GM12878 (cell line): Measurements from ENCODE around the gene SYNPR. TPM values are rescaled to one million over a fixed set of nuclear protein-coding genes. Genes with fewer than 3 reads are reported as not detected.

Experiments used
- ATAC-seq: fragments of 200-7000 bp; cut with Tn5 transposase; 3 replicates; pipeline ENCODE4 v1.9.1; 2020; ENCODE audit warnings: mild to moderate bottlenecking, moderate library complexity
- BruUV-seq: library from RNA; stranded (reverse); fragments of 400-500 nt; replicated peaks from 2 replicates; lab custom pipeline; 2021; lab: Mats Ljungman, UMichigan
- CTCF ChIA-PET: fragments of 300-600 bp; sonication (Branson Sonifier 250); formaldehyde crosslinking; extraction: SDS; loops from one replicate; lab custom pipeline; 2021; ENCODE audit warnings: inconsistent platforms; lab: Yijun Ruan, JAX
- POLR2A ChIA-PET: fragments of 350-600 bp; formaldehyde crosslinking; extraction: SDS; loops from one replicate; lab custom pipeline; 2021; ENCODE audit warnings: inconsistent platforms; lab: Charles Lee
- RAD21 ChIA-PET: fragments of 300-600 bp; sonication (Branson Sonifier 250); formaldehyde crosslinking; loops from one replicate; lab custom pipeline; 2023; ENCODE audit warnings: antibody characterized with exemption; ENCODE audit not compliant: unreplicated experiment; lab: Charles Lee
- SMC1A ChIA-PET: fragments of 300-600 bp; sonication (Branson Sonifier 250); formaldehyde crosslinking; loops from one replicate; lab custom pipeline; 2023; ENCODE audit not compliant: unreplicated experiment, uncharacterized antibody; lab: Charles Lee
- DNase-seq: peaks from one replicate; pipeline ENCODE4 v3.0.0-alpha.2; 2011; ENCODE audit warnings: low read depth, low spot score
- FAIRE-seq: peaks from 3 replicates; lab custom pipeline; 2011; peaks lifted over from hg19 to GRCh38; lab: Jason Lieb, UNC
- H2AFZ ChIP-seq: 2 replicates; pipeline ENCODE4 v1.6.0; 2011; ENCODE audit warnings: low read depth, low read length, control low read depth; ENCODE audit not compliant: control insufficient read depth
- H3K27ac ChIP-seq: 2 replicates; pipeline ENCODE4 v1.5.1; 2011; ENCODE audit warnings: control low read depth; ENCODE audit not compliant: control insufficient read depth, insufficient read depth
- H3K27me3 ChIP-seq, 2 experiments: replicated peaks in 1 of 2; 2 replicates each; pipeline versions ENCODE4 v1.6.0 to v1.6.1; 2011; ENCODE audit warnings: low read length in 1 of 2; ENCODE audit not compliant: control insufficient read depth in 2 of 2, insufficient read depth in 2 of 2
- H3K36me3 ChIP-seq, 2 experiments: 2 replicates each; pipeline ENCODE4 v1.5.1; 2011; ENCODE audit warnings: low read length in 1 of 2; ENCODE audit not compliant: control insufficient read depth in 2 of 2, insufficient read depth in 2 of 2
- H3K4me1 ChIP-seq: 2 replicates; pipeline ENCODE4 v1.6.1; 2011; ENCODE audit warnings: mild to moderate bottlenecking, low read length, moderate library complexity, mixed read lengths; ENCODE audit not compliant: control insufficient read depth, insufficient read depth
- H3K4me2 ChIP-seq: 2 replicates; pipeline ENCODE4 v1.6.0; 2011; ENCODE audit warnings: control low read depth; ENCODE audit not compliant: control insufficient read depth, insufficient read depth
- H3K4me3 ChIP-seq: fragments of 200-600 bp; sonication (generic); 2 replicates; pipeline ENCODE4 v1.5.1; 2016
- H3K79me2 ChIP-seq: 2 replicates; pipeline ENCODE4 v1.6.0; 2011; ENCODE audit warnings: low read length; ENCODE audit not compliant: control insufficient read depth, insufficient read depth
- H3K9ac ChIP-seq: 2 replicates; pipeline ENCODE4 v1.8.0; 2011; ENCODE audit warnings: low read length, control low read depth, mixed read lengths; ENCODE audit not compliant: control insufficient read depth, insufficient read depth
- H3K9me3 ChIP-seq: replicated peaks from 3 replicates; pipeline ENCODE4 v1.5.1; 2011; ENCODE audit warnings: mild to moderate bottlenecking, low read length; ENCODE audit not compliant: control insufficient read depth, insufficient read depth
- H4K20me1 ChIP-seq: 2 replicates; pipeline ENCODE4 v1.6.0; 2011; ENCODE audit not compliant: control insufficient read depth, insufficient read depth
- BMI1 ChIP-seq: fragments of 450-650 bp; IDR thresholded peaks from 2 replicates; pipeline ENCODE4 v1.6.1; 2016; ENCODE audit warnings: mild to moderate bottlenecking, moderate library complexity, borderline replicate concordance
- CBX3 ChIP-seq: fragments of 200-600 bp; sonication (generic); IDR thresholded peaks from 2 replicates; pipeline ENCODE4 v1.6.1; 2016; ENCODE audit warnings: low read depth, borderline replicate concordance
- NR2C1 ChIP-seq: fragments of 450-650 bp; IDR thresholded peaks from 2 replicates; pipeline ENCODE4 v1.6.1; 2017; ENCODE audit warnings: antibody characterized with exemption, mild to moderate bottlenecking, moderate library complexity
- POLR2A ChIP-seq: IDR thresholded peaks from 2 replicates; pipeline ENCODE4 v1.6.1; 2011; ENCODE audit warnings: low read depth, mild to moderate bottlenecking, low read length
- RAD51 ChIP-seq: fragments of 450-650 bp; IDR thresholded peaks from 2 replicates; pipeline ENCODE4 v1.6.1; 2016; ENCODE audit warnings: moderate library complexity, mild to moderate bottlenecking, inconsistent platforms
- SMC3 ChIP-seq: IDR thresholded peaks from 2 replicates; pipeline ENCODE4 v1.6.1; 2011; ENCODE audit warnings: low read length, improper control_type of control experiment, borderline replicate concordance
- TCF3 ChIP-seq: IDR thresholded peaks from 2 replicates; pipeline ENCODE4 v1.6.1; 2012; ENCODE audit warnings: low read depth, mild to moderate bottlenecking, low read length, borderline replicate concordance; ENCODE audit not compliant: insufficient read depth
- WGBS: methylation state at CpG from one replicate; pipeline ENCODE4 v1.1.6; 2016; ENCODE audit warnings: low lambda C conversion rate; ENCODE audit not compliant: insufficient replicate concordance, insufficient coverage; ENCODE audit errors: missing lambda C conversion rate; 5-methylcytosine and 5-hydroxymethylcytosine counted together
- in situ Hi-C: fragments of 300-500 bp; cut with MboI; formaldehyde crosslinking; loops from 9 replicates; pipeline ENCODE4 v1.14.3; 2018; ENCODE audit warnings: mixed read lengths
- intact Hi-C: fragments of 100-400 bp; cut with micrococcal nuclease; formaldehyde crosslinking; loops from one replicate; pipeline ENCODE4 v1.14.2; 2022; ENCODE audit not compliant: unreplicated experiment
- polyA plus RNA-seq, 11 experiments: library from polyadenylated mRNA; depleted of rRNA in 4 of 11; unstranded in 6 of 11; stranded (reverse) in 5 of 11; fragments of >200 nt; fragmentation: Nextera tagmentation in 4 of 11; fragmentation: Illumina TruSeq in 1 of 11; extraction: Ambion mirVana in 4 of 11; extraction: Trizol in 1 of 11; gene quantifications; 1 replicate in 1 of 11; 2 replicates in 10 of 11; pipeline versions ENCODE4 v1.2.1 to v1.2.3, GENCODE V29; 2011 to 2016; ENCODE audit warnings: inconsistent platforms in 2 of 11, missing spikeins in 2 of 11, low read depth in 1 of 11
- total RNA-seq, 4 experiments: library from RNA; depleted of rRNA in 3 of 4; stranded (reverse); fragments of >200 nt in 3 of 4; fragmentation: Illumina TruSeq in 1 of 4; extraction: Trizol in 1 of 4; gene quantifications; 2 replicates each; pipeline versions ENCODE4 v1.2.1 to v1.2.3, GENCODE V29; 2013 to 2021
- TF ChIP-seq, protein P1 (sequence below): IDR thresholded peaks from 2 replicates; pipeline ENCODE4 v1.6.1; 2011; ENCODE audit warnings: mild to moderate bottlenecking, low read depth, low read length, moderate library complexity; ENCODE audit not compliant: insufficient replicate concordance
- TF ChIP-seq, protein P2 (sequence below): fragments of 450-650 bp; formaldehyde crosslinking; IDR thresholded peaks from 2 replicates; pipeline ENCODE4 v1.4.0; 2020; ENCODE audit warnings: mild to moderate bottlenecking, moderate library complexity
- TF ChIP-seq, protein P3 (sequence below): fragments of 450-650 bp; IDR thresholded peaks from 2 replicates; pipeline ENCODE4 v1.6.1; 2016; ENCODE audit warnings: mild to moderate bottlenecking, moderate library complexity, borderline replicate concordance
- TF ChIP-seq, protein P4 (sequence below): fragments of 450-650 bp; IDR thresholded peaks from 2 replicates; pipeline ENCODE4 v1.6.1; 2017; ENCODE audit warnings: borderline replicate concordance
- TF ChIP-seq, protein P5 (sequence below), 3 experiments: IDR thresholded peaks in 2 of 3; conservative IDR thresholded peaks in 1 of 3; 2 replicates each; pipeline ENCODE4 v1.5.1; 2011; ENCODE audit warnings: low read depth in 3 of 3, low read length in 3 of 3, mild to moderate bottlenecking in 3 of 3, control low read depth in 2 of 3, moderate library complexity in 2 of 3, inconsistent platforms in 1 of 3, mixed read lengths in 1 of 3; ENCODE audit not compliant: control insufficient read depth in 2 of 3, insufficient read depth in 1 of 3; ENCODE audit errors: extremely low read depth in 1 of 3

Gene SYNPR
- total and polyA plus RNA-seq, 10 of the 15 experiments (the other 5 are each of a cell fraction or from before 2014, with no cell fraction given): not detected

DNA sequence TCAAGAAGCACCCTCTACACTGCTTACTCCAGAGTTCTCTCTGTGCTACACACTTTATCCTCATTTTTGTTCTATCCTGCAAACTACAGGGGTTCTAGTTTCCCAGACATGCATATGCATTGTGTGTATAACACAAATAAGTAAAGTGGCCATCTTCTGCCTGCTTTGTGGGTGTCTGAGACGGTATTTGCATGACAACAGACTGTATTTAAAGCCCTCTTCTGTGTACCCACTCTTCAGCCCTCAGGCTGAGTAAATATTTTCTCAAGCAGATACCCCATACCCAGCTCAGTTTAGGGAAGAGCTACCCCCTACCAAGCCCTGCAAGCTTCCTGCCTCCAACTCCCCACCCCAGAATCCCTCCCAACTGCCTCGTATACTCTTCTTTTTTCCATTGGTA, 31.7 kb downstream of the SYNPR start:
- POLR2A ChIA-PET: no interaction called here
- no peaks in the 10 kb centered on the region for H4K20me1 ChIP-seq
- no peak overlapping the region for H3K4me3 ChIP-seq
- no peak for DNase-seq
- ATAC-seq: no peak
- BruUV-seq: no TSS peak
- H3K9ac ChIP-seq: no peak overlapping the region
- no peaks in the 10 kb centered on the region for H3K27me3 ChIP-seq
- no peak overlapping the region for H3K27ac ChIP-seq
- SMC1A ChIA-PET: no interaction called here
- FAIRE-seq: no peak
- no peak overlapping the region for H2AFZ ChIP-seq
- intact Hi-C loops: no loop called here
- 0% methylated on average over 2 of the region's 2 CpGs for WGBS
- H3K9me3 ChIP-seq: no peaks in the 10 kb centered on the region
- RAD21 ChIA-PET: no interaction called here
- H3K36me3 ChIP-seq: no peaks in the 10 kb centered on the region
- H3K79me2 ChIP-seq: no peaks in the 10 kb centered on the region
- H3K4me2 ChIP-seq: no peak overlapping the region
- CTCF ChIA-PET: no interaction called here
- H3K4me1 ChIP-seq: no peaks in the 10 kb centered on the region
- in situ Hi-C loops: no loop called here
- TF ChIP-seq, protein P1, sequence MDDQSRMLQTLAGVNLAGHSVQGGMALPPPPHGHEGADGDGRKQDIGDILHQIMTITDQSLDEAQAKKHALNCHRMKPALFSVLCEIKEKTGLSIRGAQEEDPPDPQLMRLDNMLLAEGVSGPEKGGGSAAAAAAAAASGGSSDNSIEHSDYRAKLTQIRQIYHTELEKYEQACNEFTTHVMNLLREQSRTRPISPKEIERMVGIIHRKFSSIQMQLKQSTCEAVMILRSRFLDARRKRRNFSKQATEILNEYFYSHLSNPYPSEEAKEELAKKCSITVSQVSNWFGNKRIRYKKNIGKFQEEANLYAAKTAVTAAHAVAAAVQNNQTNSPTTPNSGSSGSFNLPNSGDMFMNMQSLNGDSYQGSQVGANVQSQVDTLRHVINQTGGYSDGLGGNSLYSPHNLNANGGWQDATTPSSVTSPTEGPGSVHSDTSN: no peak
- TF ChIP-seq SMC3: no peak
- TF ChIP-seq BMI1: no peak
- no peak for TF ChIP-seq NR2C1
- TF ChIP-seq, protein P2, sequence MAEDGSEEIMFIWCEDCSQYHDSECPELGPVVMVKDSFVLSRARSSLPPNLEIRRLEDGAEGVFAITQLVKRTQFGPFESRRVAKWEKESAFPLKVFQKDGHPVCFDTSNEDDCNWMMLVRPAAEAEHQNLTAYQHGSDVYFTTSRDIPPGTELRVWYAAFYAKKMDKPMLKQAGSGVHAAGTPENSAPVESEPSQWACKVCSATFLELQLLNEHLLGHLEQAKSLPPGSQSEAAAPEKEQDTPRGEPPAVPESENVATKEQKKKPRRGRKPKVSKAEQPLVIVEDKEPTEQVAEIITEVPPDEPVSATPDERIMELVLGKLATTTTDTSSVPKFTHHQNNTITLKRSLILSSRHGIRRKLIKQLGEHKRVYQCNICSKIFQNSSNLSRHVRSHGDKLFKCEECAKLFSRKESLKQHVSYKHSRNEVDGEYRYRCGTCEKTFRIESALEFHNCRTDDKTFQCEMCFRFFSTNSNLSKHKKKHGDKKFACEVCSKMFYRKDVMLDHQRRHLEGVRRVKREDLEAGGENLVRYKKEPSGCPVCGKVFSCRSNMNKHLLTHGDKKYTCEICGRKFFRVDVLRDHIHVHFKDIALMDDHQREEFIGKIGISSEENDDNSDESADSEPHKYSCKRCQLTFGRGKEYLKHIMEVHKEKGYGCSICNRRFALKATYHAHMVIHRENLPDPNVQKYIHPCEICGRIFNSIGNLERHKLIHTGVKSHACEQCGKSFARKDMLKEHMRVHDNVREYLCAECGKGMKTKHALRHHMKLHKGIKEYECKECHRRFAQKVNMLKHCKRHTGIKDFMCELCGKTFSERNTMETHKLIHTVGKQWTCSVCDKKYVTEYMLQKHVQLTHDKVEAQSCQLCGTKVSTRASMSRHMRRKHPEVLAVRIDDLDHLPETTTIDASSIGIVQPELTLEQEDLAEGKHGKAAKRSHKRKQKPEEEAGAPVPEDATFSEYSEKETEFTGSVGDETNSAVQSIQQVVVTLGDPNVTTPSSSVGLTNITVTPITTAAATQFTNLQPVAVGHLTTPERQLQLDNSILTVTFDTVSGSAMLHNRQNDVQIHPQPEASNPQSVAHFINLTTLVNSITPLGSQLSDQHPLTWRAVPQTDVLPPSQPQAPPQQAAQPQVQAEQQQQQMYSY (CRISPR knock-in tag): no peak
- no peak for TF ChIP-seq RAD51
- TF ChIP-seq, protein P3, sequence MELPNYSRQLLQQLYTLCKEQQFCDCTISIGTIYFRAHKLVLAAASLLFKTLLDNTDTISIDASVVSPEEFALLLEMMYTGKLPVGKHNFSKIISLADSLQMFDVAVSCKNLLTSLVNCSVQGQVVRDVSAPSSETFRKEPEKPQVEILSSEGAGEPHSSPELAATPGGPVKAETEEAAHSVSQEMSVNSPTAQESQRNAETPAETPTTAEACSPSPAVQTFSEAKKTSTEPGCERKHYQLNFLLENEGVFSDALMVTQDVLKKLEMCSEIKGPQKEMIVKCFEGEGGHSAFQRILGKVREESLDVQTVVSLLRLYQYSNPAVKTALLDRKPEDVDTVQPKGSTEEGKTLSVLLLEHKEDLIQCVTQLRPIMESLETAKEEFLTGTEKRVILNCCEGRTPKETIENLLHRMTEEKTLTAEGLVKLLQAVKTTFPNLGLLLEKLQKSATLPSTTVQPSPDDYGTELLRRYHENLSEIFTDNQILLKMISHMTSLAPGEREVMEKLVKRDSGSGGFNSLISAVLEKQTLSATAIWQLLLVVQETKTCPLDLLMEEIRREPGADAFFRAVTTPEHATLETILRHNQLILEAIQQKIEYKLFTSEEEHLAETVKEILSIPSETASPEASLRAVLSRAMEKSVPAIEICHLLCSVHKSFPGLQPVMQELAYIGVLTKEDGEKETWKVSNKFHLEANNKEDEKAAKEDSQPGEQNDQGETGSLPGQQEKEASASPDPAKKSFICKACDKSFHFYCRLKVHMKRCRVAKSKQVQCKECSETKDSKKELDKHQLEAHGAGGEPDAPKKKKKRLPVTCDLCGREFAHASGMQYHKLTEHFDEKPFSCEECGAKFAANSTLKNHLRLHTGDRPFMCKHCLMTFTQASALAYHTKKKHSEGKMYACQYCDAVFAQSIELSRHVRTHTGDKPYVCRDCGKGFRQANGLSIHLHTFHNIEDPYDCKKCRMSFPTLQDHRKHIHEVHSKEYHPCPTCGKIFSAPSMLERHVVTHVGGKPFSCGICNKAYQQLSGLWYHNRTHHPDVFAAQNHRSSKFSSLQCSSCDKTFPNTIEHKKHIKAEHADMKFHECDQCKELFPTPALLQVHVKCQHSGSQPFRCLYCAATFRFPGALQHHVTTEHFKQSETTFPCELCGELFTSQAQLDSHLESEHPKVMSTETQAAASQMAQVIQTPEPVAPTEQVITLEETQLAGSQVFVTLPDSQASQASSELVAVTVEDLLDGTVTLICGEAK: no peak
- TF ChIP-seq, protein P4, sequence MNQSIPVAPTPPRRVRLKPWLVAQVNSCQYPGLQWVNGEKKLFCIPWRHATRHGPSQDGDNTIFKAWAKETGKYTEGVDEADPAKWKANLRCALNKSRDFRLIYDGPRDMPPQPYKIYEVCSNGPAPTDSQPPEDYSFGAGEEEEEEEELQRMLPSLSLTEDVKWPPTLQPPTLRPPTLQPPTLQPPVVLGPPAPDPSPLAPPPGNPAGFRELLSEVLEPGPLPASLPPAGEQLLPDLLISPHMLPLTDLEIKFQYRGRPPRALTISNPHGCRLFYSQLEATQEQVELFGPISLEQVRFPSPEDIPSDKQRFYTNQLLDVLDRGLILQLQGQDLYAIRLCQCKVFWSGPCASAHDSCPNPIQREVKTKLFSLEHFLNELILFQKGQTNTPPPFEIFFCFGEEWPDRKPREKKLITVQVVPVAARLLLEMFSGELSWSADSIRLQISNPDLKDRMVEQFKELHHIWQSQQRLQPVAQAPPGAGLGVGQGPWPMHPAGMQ: no peak
- TF ChIP-seq, protein P5, sequence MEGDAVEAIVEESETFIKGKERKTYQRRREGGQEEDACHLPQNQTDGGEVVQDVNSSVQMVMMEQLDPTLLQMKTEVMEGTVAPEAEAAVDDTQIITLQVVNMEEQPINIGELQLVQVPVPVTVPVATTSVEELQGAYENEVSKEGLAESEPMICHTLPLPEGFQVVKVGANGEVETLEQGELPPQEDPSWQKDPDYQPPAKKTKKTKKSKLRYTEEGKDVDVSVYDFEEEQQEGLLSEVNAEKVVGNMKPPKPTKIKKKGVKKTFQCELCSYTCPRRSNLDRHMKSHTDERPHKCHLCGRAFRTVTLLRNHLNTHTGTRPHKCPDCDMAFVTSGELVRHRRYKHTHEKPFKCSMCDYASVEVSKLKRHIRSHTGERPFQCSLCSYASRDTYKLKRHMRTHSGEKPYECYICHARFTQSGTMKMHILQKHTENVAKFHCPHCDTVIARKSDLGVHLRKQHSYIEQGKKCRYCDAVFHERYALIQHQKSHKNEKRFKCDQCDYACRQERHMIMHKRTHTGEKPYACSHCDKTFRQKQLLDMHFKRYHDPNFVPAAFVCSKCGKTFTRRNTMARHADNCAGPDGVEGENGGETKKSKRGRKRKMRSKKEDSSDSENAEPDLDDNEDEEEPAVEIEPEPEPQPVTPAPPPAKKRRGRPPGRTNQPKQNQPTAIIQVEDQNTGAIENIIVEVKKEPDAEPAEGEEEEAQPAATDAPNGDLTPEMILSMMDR (IDR thresholded peaks at IDR 0.05 in 2 of 3, conservative IDR thresholded peaks at IDR 0.05 in 1 of 3; ENCODE audit: control insufficient read depth in 2 of 3, extremely low read depth in 1 of 3, insufficient read depth in 1 of 3, low read depth in 3 of 3, low read length in 3 of 3): no peak
- TF ChIP-seq CBX3: no peak
- TF ChIP-seq POLR2A: no peak
- no peak for TF ChIP-seq TCF3
